ENCODE data around the gene RIPOR3. TPM values are rescaled to one million over a fixed set of nuclear protein-coding genes. Genes with fewer than 3 reads are reported as not detected.

The RIPOR3 gene
- total RNA-seq, 1 donor from 2014 or later, result 0.12 TPM

DNA sequence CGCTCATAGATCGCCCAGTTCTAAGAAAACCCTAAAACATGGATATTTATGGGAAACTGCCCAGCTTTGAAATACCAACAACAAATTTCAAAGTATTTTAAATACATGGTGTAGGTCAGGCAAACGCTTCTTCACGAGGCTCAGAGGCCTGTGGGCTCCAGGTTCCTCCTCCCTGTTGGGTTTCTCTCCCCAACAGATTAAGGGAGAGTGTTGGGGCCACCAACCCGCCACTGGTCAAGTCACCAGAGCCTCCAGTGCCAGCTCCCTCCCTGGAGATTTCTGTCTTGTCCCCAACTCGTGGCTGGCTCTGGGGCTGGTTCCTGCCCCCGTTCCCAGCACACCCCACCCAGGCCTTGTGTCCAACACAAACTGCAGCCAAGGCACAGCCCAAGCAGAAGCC is 93.3 kb downstream of the RIPOR3 start:
- Mint-ChIP-seq H3K27me3 (ENCODE audit: low read depth) (peaks cover 4% of the 10 kb centered on the region), H3K4me3 (ENCODE audit: unreplicated experiment) (no peak overlapping the region), H3K36me3 (ENCODE audit: low read depth) (peaks cover 1% of the 10 kb centered on the region), H3K9me3 (ENCODE audit: low read depth) (no peaks in the 10 kb centered on the region), H3K27ac (ENCODE audit: unreplicated experiment) (no peak overlapping the region), H3K4me1 (ENCODE audit: low read depth) (peaks cover 3% of the 10 kb centered on the region)
- TF ChIP-seq, protein P1, sequence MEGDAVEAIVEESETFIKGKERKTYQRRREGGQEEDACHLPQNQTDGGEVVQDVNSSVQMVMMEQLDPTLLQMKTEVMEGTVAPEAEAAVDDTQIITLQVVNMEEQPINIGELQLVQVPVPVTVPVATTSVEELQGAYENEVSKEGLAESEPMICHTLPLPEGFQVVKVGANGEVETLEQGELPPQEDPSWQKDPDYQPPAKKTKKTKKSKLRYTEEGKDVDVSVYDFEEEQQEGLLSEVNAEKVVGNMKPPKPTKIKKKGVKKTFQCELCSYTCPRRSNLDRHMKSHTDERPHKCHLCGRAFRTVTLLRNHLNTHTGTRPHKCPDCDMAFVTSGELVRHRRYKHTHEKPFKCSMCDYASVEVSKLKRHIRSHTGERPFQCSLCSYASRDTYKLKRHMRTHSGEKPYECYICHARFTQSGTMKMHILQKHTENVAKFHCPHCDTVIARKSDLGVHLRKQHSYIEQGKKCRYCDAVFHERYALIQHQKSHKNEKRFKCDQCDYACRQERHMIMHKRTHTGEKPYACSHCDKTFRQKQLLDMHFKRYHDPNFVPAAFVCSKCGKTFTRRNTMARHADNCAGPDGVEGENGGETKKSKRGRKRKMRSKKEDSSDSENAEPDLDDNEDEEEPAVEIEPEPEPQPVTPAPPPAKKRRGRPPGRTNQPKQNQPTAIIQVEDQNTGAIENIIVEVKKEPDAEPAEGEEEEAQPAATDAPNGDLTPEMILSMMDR (IDR thresholded peaks at IDR 0.05), result no peak
- no peak for DNase-seq (ENCODE audit: low spot score)

- peaks cover 4% of the 10 kb centered on the region for H3K27me3 Mint-ChIP-seq (ENCODE audit: low read depth)
Measured at GRCh38 chr20:50597406-50597969, 93.9 kb downstream of the RIPOR3 start.

GRCh38 chr20:50596694-50597021 is 94.7 kb downstream of the RIPOR3 start:
- Mint-ChIP-seq H3K36me3 (ENCODE audit: low read depth) (peaks cover 1% of the 10 kb centered on the region), H3K27ac (ENCODE audit: unreplicated experiment) (no peak overlapping the region), H3K4me3 (ENCODE audit: unreplicated experiment) (no peak overlapping the region), H3K4me1 (ENCODE audit: low read depth) (peaks cover 3% of the 10 kb centered on the region), H3K27me3 (ENCODE audit: low read depth) (peaks cover 4% of the 10 kb centered on the region), H3K9me3 (ENCODE audit: low read depth) (no peaks in the 10 kb centered on the region)
- TF ChIP-seq, protein P1 (IDR thresholded peaks at IDR 0.05), result no peak
- no peak for DNase-seq (ENCODE audit: low spot score)

More at GRCh38 chr20:50597406-50597969, 93.9 kb downstream of the RIPOR3 start:
- Mint-ChIP-seq H3K36me3 (ENCODE audit: low read depth) (peaks cover 1% of the 10 kb centered on the region), H3K27ac (ENCODE audit: unreplicated experiment) (no peak overlapping the region), H3K9me3 (ENCODE audit: low read depth) (no peaks in the 10 kb centered on the region), H3K4me1 (ENCODE audit: low read depth) (peaks cover 3% of the 10 kb centered on the region), H3K4me3 (ENCODE audit: unreplicated experiment) (no peak overlapping the region)
- DNase-seq (ENCODE audit: low spot score), result no peak
- TF ChIP-seq, protein P1 (IDR thresholded peaks at IDR 0.05), result no peak

GRCh38 chr20:50595988-50596693 is 95.2 kb downstream of the RIPOR3 start:
- Mint-ChIP-seq H3K4me1 (ENCODE audit: low read depth) (peaks cover 3% of the 10 kb centered on the region), H3K27me3 (ENCODE audit: low read depth) (peaks cover 4% of the 10 kb centered on the region), H3K27ac (ENCODE audit: unreplicated experiment) (no peak overlapping the region), H3K9me3 (ENCODE audit: low read depth) (no peaks in the 10 kb centered on the region), H3K36me3 (ENCODE audit: low read depth) (peaks cover 1% of the 10 kb centered on the region), H3K4me3 (ENCODE audit: unreplicated experiment) (no peak overlapping the region)
- no peak for DNase-seq (ENCODE audit: low spot score)
- TF ChIP-seq, protein P1 (IDR thresholded peaks at IDR 0.05), result no peak

DNA sequence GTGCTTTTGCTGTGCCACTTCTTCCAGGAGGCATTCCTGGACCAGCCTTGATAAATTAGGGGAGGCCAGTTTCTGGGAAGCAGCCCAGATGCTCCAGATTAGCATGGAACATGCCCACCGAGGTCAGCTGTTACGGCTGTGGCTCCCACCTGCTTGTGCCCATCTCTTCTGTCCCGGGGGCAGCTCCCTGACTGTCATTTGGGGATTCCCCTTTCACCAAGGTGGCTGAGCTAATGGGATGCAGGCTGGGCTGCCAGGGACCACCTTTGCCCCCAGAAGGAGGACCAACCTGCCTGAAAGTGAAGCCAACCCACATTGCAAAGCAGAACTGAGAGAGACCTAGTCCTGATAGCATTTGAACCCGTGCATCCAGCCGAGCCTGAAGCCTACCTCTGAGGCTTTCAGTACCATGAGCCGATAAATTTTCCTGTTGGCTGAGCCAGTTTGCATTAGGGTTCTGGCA is 95.9 kb downstream of the RIPOR3 start:
- Mint-ChIP-seq H3K27me3 (ENCODE audit: low read depth) (peaks cover 2% of the 10 kb centered on the region), H3K27ac (ENCODE audit: unreplicated experiment) (no peak overlapping the region), H3K9me3 (ENCODE audit: low read depth) (no peaks in the 10 kb centered on the region), H3K4me1 (ENCODE audit: low read depth) (peaks cover 3% of the 10 kb centered on the region), H3K4me3 (ENCODE audit: unreplicated experiment) (no peak overlapping the region), H3K36me3 (ENCODE audit: low read depth) (peaks cover 1% of the 10 kb centered on the region)
- TF ChIP-seq, protein P1 (IDR thresholded peaks at IDR 0.05), result no peak
- DNase-seq (ENCODE audit: low spot score), result no peak
